H9 (cell line): Measurements from ENCODE around the gene ITPR1. TPM values are rescaled to one million over a fixed set of nuclear protein-coding genes. Genes with fewer than 3 reads are reported as not detected.

Experiments
- DNase-seq: peaks from one replicate; pipeline ENCODE4 v3.0.0-alpha.2; 2017
- H2AFZ ChIP-seq: one replicate; pipeline ENCODE4 v1.6.1; 2013; ENCODE audit warnings: mild to moderate bottlenecking, low read length, control low read depth, moderate library complexity
- H2AK5ac ChIP-seq: 2 replicates; pipeline ENCODE4 v1.6.1; 2013; ENCODE audit warnings: low read length, control low read depth, mixed read lengths; ENCODE audit not compliant: insufficient read length
- H2BK120ac ChIP-seq: one replicate; pipeline ENCODE4 v1.6.1; 2013; ENCODE audit warnings: low read depth, mild to moderate bottlenecking, low read length, control low read depth, inconsistent platforms; ENCODE audit not compliant: poor library complexity, severe bottlenecking
- H2BK12ac ChIP-seq: 2 replicates; pipeline ENCODE4 v1.6.1; 2013; ENCODE audit warnings: low read length, control low read depth, mixed read lengths, low read depth; ENCODE audit not compliant: insufficient read length
- H2BK15ac ChIP-seq: 2 replicates; pipeline ENCODE4 v1.6.1; 2013; ENCODE audit warnings: low read depth, low read length, control low read depth
- H2BK20ac ChIP-seq: one replicate; pipeline ENCODE4 v1.6.1; 2013; ENCODE audit warnings: low read depth, mild to moderate bottlenecking, low read length, control low read depth, inconsistent platforms; ENCODE audit not compliant: poor library complexity, severe bottlenecking
- H2BK5ac ChIP-seq: 2 replicates; pipeline ENCODE4 v1.6.1; 2013; ENCODE audit warnings: low read length, control low read depth, mixed read lengths; ENCODE audit not compliant: insufficient read length
- H3K14ac ChIP-seq: 2 replicates; pipeline ENCODE4 v1.6.1; 2013; ENCODE audit warnings: low read length, control low read depth; ENCODE audit not compliant: insufficient read depth
- H3K18ac ChIP-seq: 2 replicates; pipeline ENCODE4 v1.6.1; 2013; ENCODE audit warnings: low read depth, mild to moderate bottlenecking, mixed read lengths, low read length, control low read depth; ENCODE audit not compliant: insufficient read length
- H3K23ac ChIP-seq: 2 replicates; pipeline ENCODE4 v1.6.1; 2013; ENCODE audit warnings: low read length, control low read depth, mixed read lengths, low read depth; ENCODE audit not compliant: insufficient read length
- H3K23me2 ChIP-seq: 2 replicates; pipeline ENCODE4 v1.6.1; 2013; ENCODE audit warnings: low read depth, mild to moderate bottlenecking, mixed read lengths, low read length, control low read depth; ENCODE audit not compliant: insufficient read length, poor library complexity, severe bottlenecking
- H3K27ac ChIP-seq: 2 replicates; pipeline ENCODE4 v1.5.1; 2013; ENCODE audit warnings: low read length, control low read depth, mixed read lengths, low read depth; ENCODE audit not compliant: insufficient read length
- H3K27me3 ChIP-seq: 2 replicates; pipeline ENCODE4 v1.6.1; 2013; ENCODE audit warnings: low read length, control low read depth, inconsistent platforms; ENCODE audit not compliant: insufficient read depth
- H3K4ac ChIP-seq: 2 replicates; pipeline ENCODE4 v1.6.1; 2013; ENCODE audit warnings: low read depth, mild to moderate bottlenecking, control low read depth, inconsistent platforms, low read length, moderate library complexity
- H3K4me1 ChIP-seq: 2 replicates; pipeline ENCODE4 v1.6.1; 2013; ENCODE audit warnings: low read length, control low read depth, inconsistent platforms; ENCODE audit not compliant: insufficient read depth
- H3K4me2 ChIP-seq: 2 replicates; pipeline ENCODE4 v1.6.1; 2013; ENCODE audit warnings: low read length, control low read depth, mixed read lengths; ENCODE audit not compliant: insufficient read length, insufficient read depth
- H3K56ac ChIP-seq: 2 replicates; pipeline ENCODE4 v1.6.1; 2013; ENCODE audit warnings: low read depth, mild to moderate bottlenecking, mixed read lengths, low read length, control low read depth; ENCODE audit not compliant: insufficient read length
- H3K79me1 ChIP-seq: 2 replicates; pipeline ENCODE4 v1.6.1; 2013; ENCODE audit warnings: low read depth, mild to moderate bottlenecking, moderate library complexity, low read length, control low read depth, inconsistent platforms; ENCODE audit not compliant: insufficient read depth, poor library complexity, severe bottlenecking
- H3K79me2 ChIP-seq: 2 replicates; pipeline ENCODE4 v1.6.1; 2013; ENCODE audit warnings: low read length, control low read depth, inconsistent platforms; ENCODE audit not compliant: insufficient read depth
- H3K9ac ChIP-seq: 2 replicates; pipeline ENCODE4 v1.6.1; 2013; ENCODE audit warnings: low read length, control low read depth, mixed read lengths; ENCODE audit not compliant: insufficient read length; ENCODE audit errors: extremely low read depth
- H3K9me3 ChIP-seq: one replicate; pipeline ENCODE4 v1.6.1; 2013; ENCODE audit warnings: low read depth, low read length, inconsistent platforms; ENCODE audit not compliant: control insufficient read depth
- H3T11ph ChIP-seq: one replicate; pipeline ENCODE4 v1.6.1; 2013; ENCODE audit warnings: mild to moderate bottlenecking, low read length, control low read depth, inconsistent platforms
- H4K20me1 ChIP-seq: one replicate; pipeline ENCODE4 v1.6.1; 2013; ENCODE audit not compliant: control insufficient read depth, insufficient read length, insufficient read depth
- H4K5ac ChIP-seq: 2 replicates; pipeline ENCODE4 v1.6.1; 2013; ENCODE audit warnings: low read depth, mild to moderate bottlenecking, mixed read lengths, low read length, control low read depth; ENCODE audit not compliant: insufficient read length
- H4K8ac ChIP-seq: replicated peaks from 2 replicates; pipeline ENCODE4 v1.6.1; 2013; ENCODE audit warnings: low read length, control low read depth, mixed read lengths, low read depth; ENCODE audit not compliant: insufficient read length
- H4K91ac ChIP-seq: 2 replicates; pipeline ENCODE4 v1.6.1; 2013; ENCODE audit warnings: low read depth, mild to moderate bottlenecking, moderate library complexity, mixed read lengths, low read length, control low read depth; ENCODE audit not compliant: insufficient read length
- H3K27ac Mint-ChIP-seq, 3 experiments: 2 replicates in 2 of 3; 3 replicates in 1 of 3; pipeline ENCODE4 v1.8.0; 2020 to 2021; ENCODE audit warnings: mixed read lengths in 3 of 3, mild to moderate bottlenecking in 1 of 3, moderate library complexity in 1 of 3
- H3K27me3 Mint-ChIP-seq: 2 replicates; pipeline ENCODE4 v1.8.0; 2021; ENCODE audit warnings: low read depth, mild to moderate bottlenecking, moderate library complexity, mixed read lengths
- H3K36me3 Mint-ChIP-seq, 3 experiments: 2 replicates in 2 of 3; 3 replicates in 1 of 3; pipeline ENCODE4 v1.8.0; 2020 to 2021; ENCODE audit warnings: low read depth in 3 of 3, mixed read lengths in 3 of 3; ENCODE audit not compliant: insufficient read depth in 1 of 3
- H3K4me1 Mint-ChIP-seq, 2 experiments: 2 replicates each; pipeline ENCODE4 v1.8.0; 2020; ENCODE audit warnings: mixed read lengths in 2 of 2
- H3K4me3 Mint-ChIP-seq, 2 experiments: 2 replicates in 1 of 2; 3 replicates in 1 of 2; pipeline ENCODE4 v1.8.0; 2020 to 2021; ENCODE audit warnings: mild to moderate bottlenecking in 2 of 2, mixed read lengths in 2 of 2, moderate library complexity in 1 of 2
- H3K9me3 Mint-ChIP-seq, 2 experiments: 2 replicates in 1 of 2; 3 replicates in 1 of 2; pipeline ENCODE4 v1.8.0; 2020; ENCODE audit warnings: mild to moderate bottlenecking in 2 of 2, mixed read lengths in 2 of 2, moderate library complexity in 1 of 2
- WGBS: extraction: QIAGEN DNeasy Blood & Tissue Kit; methylation state at CpG from one replicate; pipeline ENCODE4 v1.1.7; 2013; ENCODE audit warnings: missing lambda C conversion rate, low lambda C conversion rate, mixed read lengths; ENCODE audit not compliant: insufficient read length; ENCODE audit errors: extremely low coverage; 5-methylcytosine and 5-hydroxymethylcytosine counted together
- total RNA-seq: library from RNA; stranded (reverse); gene quantifications from 2 replicates; pipeline ENCODE4 v1.2.1, GENCODE V29; 2021
- TF ChIP-seq, protein P1 (sequence below): fragments of 200-600 bp; sonication (generic); conservative IDR thresholded peaks from 3 replicates; pipeline ENCODE4 v1.8.0; 2021; ENCODE audit warnings: antibody characterized with exemption, mild to moderate bottlenecking

The ITPR1 gene
- total RNA-seq, 1 experiment from 2014 or later = 4.2 TPM

DNA sequence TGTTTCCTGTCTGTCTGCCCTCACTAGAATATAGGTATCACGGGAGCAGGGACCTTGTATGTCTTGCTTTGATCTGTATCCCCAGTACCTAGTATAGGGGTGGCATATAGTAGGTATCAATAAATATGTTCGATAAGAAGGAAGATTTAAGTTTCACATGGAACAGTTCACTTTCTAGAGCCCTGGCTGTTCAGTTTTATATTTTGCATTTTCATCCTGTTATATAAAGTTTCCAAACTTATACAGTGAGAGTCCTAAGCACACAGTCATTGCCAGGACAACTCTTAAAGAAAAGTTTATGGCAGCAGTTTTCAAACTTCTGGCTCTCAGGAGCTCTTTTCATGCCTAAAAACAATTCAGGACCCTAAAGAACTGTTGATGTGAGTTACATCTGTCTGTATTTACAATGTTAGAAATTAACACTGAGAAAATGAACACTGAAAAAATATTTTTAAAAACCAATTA, 13.4 kb downstream of the ITPR1 start:
- no peak overlapping the region for H3K4me2 ChIP-seq
- no peaks in the 10 kb centered on the region for H4K20me1 ChIP-seq
- no peak overlapping the region for H4K91ac ChIP-seq
- no peak overlapping the region for H3K27ac ChIP-seq
- Mint-ChIP-seq H3K27ac (no peak overlapping the region), H3K4me1 (peaks cover 5 to 25% of the 10 kb centered on the region in 2 experiments), H3K9me3 (no peaks in the 10 kb centered on the region), H3K27me3 (no peaks in the 10 kb centered on the region), H3K36me3 (no peaks in the 10 kb centered on the region), H3K4me3 (no peak overlapping the region)
- no CpG with 5 or more reads among the region's 2 CpGs for WGBS
- no peak overlapping the region for H3K18ac ChIP-seq
- no peak overlapping the region for H3K14ac ChIP-seq
- no peak overlapping the region for H3T11ph ChIP-seq
- no peak overlapping the region for H3K23ac ChIP-seq
- no peak overlapping the region for H2BK120ac ChIP-seq
- no peaks in the 10 kb centered on the region for H3K79me2 ChIP-seq
- H3K9me3 ChIP-seq = no peaks in the 10 kb centered on the region
- H3K4me1 ChIP-seq = peaks cover 4% of the 10 kb centered on the region; the same call in 1 of the 2 replicates
- no peak for DNase-seq
- H2AFZ ChIP-seq = no peak overlapping the region
- H4K8ac ChIP-seq = no peak overlapping the region
- H3K27me3 ChIP-seq = no peaks in the 10 kb centered on the region
- H3K4ac ChIP-seq = no peak overlapping the region
- no peak overlapping the region for H4K5ac ChIP-seq
- no peak overlapping the region for H2BK12ac ChIP-seq
- H3K9ac ChIP-seq = no peak overlapping the region
- H3K79me1 ChIP-seq = no peaks in the 10 kb centered on the region
- no peak overlapping the region for H2BK5ac ChIP-seq
- H2AK5ac ChIP-seq = no peak overlapping the region
- no peaks in the 10 kb centered on the region for H3K23me2 ChIP-seq
- no peak overlapping the region for H2BK20ac ChIP-seq
- TF ChIP-seq, protein P1, sequence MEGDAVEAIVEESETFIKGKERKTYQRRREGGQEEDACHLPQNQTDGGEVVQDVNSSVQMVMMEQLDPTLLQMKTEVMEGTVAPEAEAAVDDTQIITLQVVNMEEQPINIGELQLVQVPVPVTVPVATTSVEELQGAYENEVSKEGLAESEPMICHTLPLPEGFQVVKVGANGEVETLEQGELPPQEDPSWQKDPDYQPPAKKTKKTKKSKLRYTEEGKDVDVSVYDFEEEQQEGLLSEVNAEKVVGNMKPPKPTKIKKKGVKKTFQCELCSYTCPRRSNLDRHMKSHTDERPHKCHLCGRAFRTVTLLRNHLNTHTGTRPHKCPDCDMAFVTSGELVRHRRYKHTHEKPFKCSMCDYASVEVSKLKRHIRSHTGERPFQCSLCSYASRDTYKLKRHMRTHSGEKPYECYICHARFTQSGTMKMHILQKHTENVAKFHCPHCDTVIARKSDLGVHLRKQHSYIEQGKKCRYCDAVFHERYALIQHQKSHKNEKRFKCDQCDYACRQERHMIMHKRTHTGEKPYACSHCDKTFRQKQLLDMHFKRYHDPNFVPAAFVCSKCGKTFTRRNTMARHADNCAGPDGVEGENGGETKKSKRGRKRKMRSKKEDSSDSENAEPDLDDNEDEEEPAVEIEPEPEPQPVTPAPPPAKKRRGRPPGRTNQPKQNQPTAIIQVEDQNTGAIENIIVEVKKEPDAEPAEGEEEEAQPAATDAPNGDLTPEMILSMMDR = no peak
- H2BK15ac ChIP-seq = no peak overlapping the region
- H3K56ac ChIP-seq = no peak overlapping the region
